B cell (primary cell): Measurements from ENCODE around the gene BRI3BP. TPM values are rescaled to one million over a fixed set of nuclear protein-coding genes. Genes with fewer than 3 reads are reported as not detected.

ENCODE experiments used
- ATAC-seq: fragments of 200-7000 bp; cut with Tn5 transposase; one replicate; pipeline ENCODE4 v1.10.0; 2021; ENCODE audit warnings: low read depth, mild to moderate bottlenecking, moderate number of reproducible peaks, moderate library complexity
- CTCF ChIA-PET: fragments of 350-600 bp; sonication (Branson Sonifier 250); formaldehyde crosslinking; loops from one replicate; lab custom pipeline; 2021; ENCODE audit warnings: antibody characterized with exemption, inconsistent platforms; lab: Charles Lee
- POLR2A ChIA-PET: fragments of 350-600 bp; sonication (Branson Sonifier 250); formaldehyde crosslinking; loops from one replicate; lab custom pipeline; 2021; ENCODE audit warnings: antibody characterized with exemption; lab: Charles Lee
- DNase-seq: peaks from one replicate; pipeline ENCODE4 v3.0.0; 2013
- H2AFZ ChIP-seq: 2 replicates; pipeline ENCODE4 v1.6.1; 2012; ENCODE audit warnings: mild to moderate bottlenecking, low read depth, low read length; ENCODE audit not compliant: insufficient read depth, poor library complexity, severe bottlenecking
- H3K27ac ChIP-seq, 2 donors: 1 replicate in 1 of 2; 2 replicates in 1 of 2; pipeline ENCODE4 v1.5.1; 2012 to 2013; ENCODE audit warnings: low read length in 2 of 2, mild to moderate bottlenecking in 2 of 2, moderate library complexity in 1 of 2
- H3K27me3 ChIP-seq, 4 experiments: fragments of 200-600 bp in 1 of 4; sonication (generic) in 1 of 4; replicated peaks in 1 of 4; 1 replicate in 2 of 4; 2 replicates in 2 of 4; pipeline versions ENCODE4 v1.6.1 to v1.7.0; 2013 to 2016; ENCODE audit warnings: low read length in 3 of 4, mild to moderate bottlenecking in 2 of 4, mixed read lengths in 1 of 4, moderate library complexity in 1 of 4; ENCODE audit not compliant: insufficient read depth in 4 of 4, control insufficient read depth in 3 of 4; ENCODE audit errors: control extremely low read depth in 1 of 4
- H3K36me3 ChIP-seq, 2 experiments: replicated peaks in 1 of 2; 1 replicate in 1 of 2; 2 replicates in 1 of 2; pipeline versions ENCODE4 v1.6.1 to v1.7.1; 2013; ENCODE audit warnings: low read length in 1 of 2; ENCODE audit not compliant: insufficient read depth in 2 of 2, control insufficient read depth in 1 of 2; ENCODE audit errors: control extremely low read depth in 1 of 2, extremely low read depth in 1 of 2
- H3K4me1 ChIP-seq, 2 donors: fragments of 200-600 bp in 1 of 2; sonication (generic) in 1 of 2; 1 replicate in 1 of 2; 2 replicates in 1 of 2; pipeline versions ENCODE4 v1.5.1 to v1.6.1; 2013 to 2017; ENCODE audit warnings: low read length in 2 of 2; ENCODE audit not compliant: control insufficient read depth in 2 of 2, insufficient read depth in 2 of 2
- H3K4me2 ChIP-seq: replicated peaks from 2 replicates; pipeline ENCODE3; 2012; ENCODE audit warnings: mild to moderate bottlenecking, low read depth, low read length; ENCODE audit not compliant: poor library complexity, severe bottlenecking
- H3K4me3 ChIP-seq, 5 experiments: fragments of 200-600 bp in 1 of 5; sonication (generic) in 1 of 5; 1 replicate in 3 of 5; 2 replicates in 2 of 5; pipeline versions ENCODE4 v1.5.1 to v1.7.0; 2011 to 2016; ENCODE audit warnings: low read length in 4 of 5, mild to moderate bottlenecking in 4 of 5, low read depth in 2 of 5, control low read depth in 1 of 5, moderate library complexity in 1 of 5; ENCODE audit not compliant: insufficient read depth in 1 of 5; ENCODE audit errors: control extremely low read depth in 1 of 5, extremely low read depth in 1 of 5
- H3K79me2 ChIP-seq: fragments of 200-600 bp; sonication (generic); one replicate; pipeline ENCODE4 v1.6.0; 2016; ENCODE audit warnings: low read length; ENCODE audit not compliant: control insufficient read depth, insufficient read depth
- H3K9ac ChIP-seq: fragments of 200-600 bp; sonication (generic); 2 replicates; pipeline ENCODE4 v1.6.1; 2017; ENCODE audit warnings: mild to moderate bottlenecking, low read length, moderate library complexity
- H3K9me3 ChIP-seq, 3 donors: one replicate each; pipeline versions ENCODE4 v1.6.1 to v1.7.1; 2013; ENCODE audit warnings: low read length in 2 of 3; ENCODE audit not compliant: control insufficient read depth in 2 of 3, insufficient read depth in 1 of 3; ENCODE audit errors: control extremely low read depth in 1 of 3
- H4K20me1 ChIP-seq: 2 replicates; pipeline ENCODE4 v1.6.0; 2012; ENCODE audit warnings: mild to moderate bottlenecking, low read length; ENCODE audit not compliant: insufficient read depth, control insufficient read depth, poor library complexity, severe bottlenecking
- H3K27ac Mint-ChIP-seq: one replicate; pipeline ENCODE4 v1.8.0; 2021; ENCODE audit warnings: mixed read lengths
- H3K27me3 Mint-ChIP-seq: one replicate; pipeline ENCODE4 v1.8.0; 2021; ENCODE audit warnings: mixed read lengths
- H3K4me1 Mint-ChIP-seq: one replicate; pipeline ENCODE4 v1.8.0; 2021; ENCODE audit warnings: mixed read lengths
- H3K4me3 Mint-ChIP-seq: one replicate; pipeline ENCODE4 v1.8.0; 2021; ENCODE audit warnings: mixed read lengths
- H3K9me3 Mint-ChIP-seq: one replicate; pipeline ENCODE4 v1.8.0; 2022; ENCODE audit warnings: mixed read lengths; ENCODE audit not compliant: insufficient read depth
- CTCF ChIP-seq: fragments of 200-600 bp; IDR thresholded peaks from one replicate; pipeline ENCODE4 v1.8.0; 2022; ENCODE audit warnings: antibody characterized with exemption, mild to moderate bottlenecking
- EZH2 ChIP-seq: IDR thresholded peaks from 2 replicates; pipeline ENCODE4 v1.6.1; 2012; ENCODE audit warnings: borderline replicate concordance, low read depth, mild to moderate bottlenecking, moderate library complexity, low read length; ENCODE audit not compliant: insufficient read depth, poor library complexity, severe bottlenecking
- WGBS: methylation state at CpG from one replicate; pipeline ENCODE4 v1.1.5; 2013; ENCODE audit warnings: missing lambda C conversion rate; ENCODE audit not compliant: insufficient coverage; 5-methylcytosine and 5-hydroxymethylcytosine counted together
- intact Hi-C: fragments of 100-400 bp; cut with micrococcal nuclease; formaldehyde crosslinking; loops from one replicate; pipeline ENCODE4 v1.10.0; 2022
- polyA plus RNA-seq: library from polyadenylated mRNA; depleted of rRNA; stranded (reverse); fragments of >200 nt; gene quantifications from 2 replicates; pipeline ENCODE4 v1.2.3, GENCODE V29; 2012
- total RNA-seq, 2 donors: library from RNA; stranded (reverse); fragments of 120-200 nt in 1 of 2; gene quantifications; 1 replicate in 1 of 2; 2 replicates in 1 of 2; pipeline versions ENCODE4 v1.2.3 to v1.2.4, GENCODE V29; 2013 to 2022

BRI3BP gene
- total and polyA plus RNA-seq, 2 donors (not counting 1 experiment from before 2014, with no cell fraction given) = 5.2 to 14.3 TPM

DNA sequence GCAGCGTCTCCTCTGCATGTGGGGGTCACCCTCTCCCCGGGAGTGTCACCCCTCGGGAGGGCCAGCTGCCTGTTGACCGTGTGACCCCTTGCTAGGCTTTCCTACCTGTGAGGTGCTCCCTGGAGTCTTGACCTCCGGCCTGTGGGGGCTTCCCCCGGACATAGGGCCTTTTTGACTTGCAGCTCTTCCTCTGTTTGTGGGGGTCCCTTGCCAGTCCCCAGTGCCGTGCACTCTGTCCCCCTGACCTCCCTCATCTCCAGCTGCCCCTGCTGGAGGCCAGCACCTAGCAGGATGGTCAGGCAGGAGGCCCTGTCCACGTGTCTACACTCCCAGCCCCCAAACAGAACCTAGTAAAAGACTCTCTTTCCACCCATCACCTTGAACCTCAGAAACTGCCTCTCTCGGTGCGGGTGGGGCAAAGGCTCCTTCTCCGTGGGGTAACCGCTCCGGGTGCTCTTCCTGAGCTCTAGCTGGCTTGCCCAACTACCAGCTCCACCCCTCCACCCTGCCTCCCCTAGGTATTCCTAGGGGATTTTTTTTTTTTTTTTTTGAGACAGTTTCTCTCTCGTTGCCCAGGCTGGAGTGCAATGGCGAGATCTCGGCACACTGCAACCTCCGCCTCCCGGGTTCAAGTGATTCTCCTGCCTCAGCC lies 72.6 kb downstream of the BRI3BP start:
- DNase-seq (no peak), ATAC-seq (no peak)
- Histone ChIP-seq H2AFZ (peak overlapping the region; percentile 96), H4K20me1 (no peaks in the 10 kb centered on the region), H3K36me3 (no peaks in the 10 kb centered on the region), H3K27me3 (peaks cover 0 to 6% (median 0%) of the 10 kb centered on the region in 4 experiments), H3K4me1 (peaks cover 10 to 12% of the 10 kb centered on the region in 2 donors), H3K27ac (peak overlapping the region in 1 of 2 donors; percentile 72), H3K79me2 (peaks cover 4% of the 10 kb centered on the region), H3K4me2 (peak overlapping the region; percentile 95), H3K4me3 (peak overlapping the region; percentile 8 to 79 (median 74)), H3K9ac (peak overlapping the region; percentile 89), H3K9me3 (peaks cover 0 to 9% (median 0%) of the 10 kb centered on the region in 3 donors)
- intact Hi-C loops = loop anchor here (1.0 to 2.0 kb wide), 4 partner anchors 17 to 203 kb away; partner anchors contain the start of genes BRI3BP, DHX37 and SCARB1
- H3K27me3 Mint-ChIP-seq = peaks cover 6% of the 10 kb centered on the region
- peaks cover 13% of the 10 kb centered on the region for H3K4me1 Mint-ChIP-seq
- peak overlapping the region; percentile 85 for H3K4me3 Mint-ChIP-seq
- TF ChIP-seq EZH2 (no peak), CTCF (no peak)
- H3K9me3 Mint-ChIP-seq = no peaks in the 10 kb centered on the region
- ChIA-PET POLR2A (no interaction called here), CTCF (no interaction called here)
- H3K27ac Mint-ChIP-seq = no peak overlapping the region
- WGBS = 47% methylated on average over 12 of the region's 18 CpGs

DNA sequence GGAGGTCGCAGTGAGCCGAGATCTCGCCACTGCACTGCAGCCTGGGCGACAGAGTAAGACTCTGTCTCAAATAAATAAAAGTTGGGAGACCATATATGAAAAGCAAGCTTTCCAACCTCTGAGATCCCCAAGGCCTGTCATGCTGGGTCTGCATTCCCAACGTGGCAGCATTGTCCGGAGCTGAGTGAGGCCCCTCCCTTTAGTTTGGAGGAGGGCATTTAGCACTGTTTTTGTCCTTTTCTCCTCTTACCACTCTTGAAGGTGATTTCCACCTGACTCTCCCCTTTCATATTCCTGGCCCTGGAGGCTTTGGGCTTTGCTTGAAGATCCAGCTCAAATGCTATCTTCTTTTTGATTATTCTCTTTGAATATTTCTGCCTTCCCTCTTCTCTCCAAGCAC lies 74.9 kb downstream of the BRI3BP start:
- Histone ChIP-seq H3K27me3 (peaks cover 0 to 4% (median 0%) of the 10 kb centered on the region in 4 experiments), H3K79me2 (peaks cover 4% of the 10 kb centered on the region), H3K36me3 (no peaks in the 10 kb centered on the region), H3K9me3 (no peaks in the 10 kb centered on the region), H3K4me3 (no peak overlapping the region), H3K27ac (no peak overlapping the region), H2AFZ (no peak overlapping the region), H3K4me2 (no peak overlapping the region), H4K20me1 (no peaks in the 10 kb centered on the region), H3K9ac (no peak overlapping the region), H3K4me1 (peaks cover 10 to 12% of the 10 kb centered on the region in 2 donors)
- DNase-seq (no peak), ATAC-seq (no peak)
- intact Hi-C loops = no loop called here
- ChIA-PET POLR2A (no interaction called here), CTCF (interaction anchor here (0.7 kb wide), 1 partner anchor 342 kb away, joined by 3 read pairs; no protein-coding TSS in a partner anchor)
- H3K27me3 Mint-ChIP-seq = peaks cover 4% of the 10 kb centered on the region
- H3K9me3 Mint-ChIP-seq = no peaks in the 10 kb centered on the region
- H3K4me1 Mint-ChIP-seq = peaks cover 15% of the 10 kb centered on the region
- 82% methylated on average over 2 of the region's 6 CpGs for WGBS
- no peak overlapping the region for H3K4me3 Mint-ChIP-seq
- no peak for TF ChIP-seq CTCF
- TF ChIP-seq EZH2 = no peak
- no peak overlapping the region for H3K27ac Mint-ChIP-seq
